Panc1 (cell line): ENCODE results near the gene USH2A. TPM values are rescaled to one million over a fixed set of nuclear protein-coding genes. Genes with fewer than 3 reads are reported as not detected.

Source experiments
- ATAC-seq: fragments of 200-7000 bp; cut with Tn5 transposase; 2 replicates; pipeline ENCODE4 v1.9.1; 2020; ENCODE audit warnings: mild to moderate bottlenecking, moderate library complexity
- BruUV-seq: library from RNA; stranded (reverse); fragments of 400-500 nt; replicated peaks from 2 replicates; lab custom pipeline; 2021; lab: Mats Ljungman, UMichigan
- CTCF ChIA-PET: fragments of 300-600 bp; sonication (Branson Sonifier 250); formaldehyde crosslinking; loops from one replicate; lab custom pipeline; 2022; ENCODE audit warnings: antibody characterized with exemption; lab: Charles Lee
- POLR2A ChIA-PET: fragments of 300-600 bp; sonication (Branson Sonifier 250); formaldehyde crosslinking; loops from one replicate; lab custom pipeline; 2022; ENCODE audit warnings: antibody characterized with exemption; lab: Charles Lee
- DNase-seq: peaks from one replicate; pipeline ENCODE4 v3.0.0-alpha.2; 2010; ENCODE audit warnings: low read depth, low spot score
- H3K27ac ChIP-seq: 2 replicates; pipeline ENCODE4 v1.5.1; 2011; ENCODE audit warnings: mild to moderate bottlenecking, low read length, inconsistent platforms
- H3K27me3 ChIP-seq: fragments of 200-500 bp; sonication (Bioruptor generic); 2 replicates; pipeline ENCODE4 v1.6.0; 2014; ENCODE audit warnings: low read length, inconsistent platforms; ENCODE audit not compliant: control insufficient read depth, insufficient read depth
- H3K36me3 ChIP-seq: fragments of 200-500 bp; sonication (Bioruptor generic); 2 replicates; pipeline ENCODE4 v1.5.1; 2014; ENCODE audit warnings: inconsistent platforms, mild to moderate bottlenecking, low read length, moderate library complexity; ENCODE audit not compliant: control insufficient read depth, insufficient read depth
- H3K4me1 ChIP-seq: 2 replicates; pipeline ENCODE4 v1.5.1; 2011; ENCODE audit warnings: inconsistent platforms, mild to moderate bottlenecking, low read length, moderate library complexity; ENCODE audit not compliant: control insufficient read depth, insufficient read depth
- H3K4me3 ChIP-seq, 2 experiments: 2 replicates each; pipeline ENCODE4 v1.5.1; 2011 to 2012; ENCODE audit warnings: low read depth in 2 of 2, low read length in 2 of 2, mild to moderate bottlenecking in 2 of 2, inconsistent platforms in 1 of 2, moderate library complexity in 1 of 2
- H3K9me3 ChIP-seq: fragments of 200-500 bp; sonication (Bioruptor generic); 2 replicates; pipeline ENCODE4 v1.5.1; 2014; ENCODE audit warnings: low read depth, mild to moderate bottlenecking, inconsistent platforms, low read length, moderate library complexity; ENCODE audit not compliant: control insufficient read depth, insufficient read depth
- CTCF ChIP-seq: fragments of 450-650 bp; IDR thresholded peaks from 2 replicates; pipeline ENCODE4 v1.5.1; 2017; ENCODE audit warnings: mild to moderate bottlenecking
- POLR2AphosphoS5 ChIP-seq: IDR thresholded peaks from 2 replicates; pipeline ENCODE4 v1.6.1; 2012; ENCODE audit warnings: mild to moderate bottlenecking, low read depth, low read length, moderate library complexity
- SIN3A ChIP-seq: IDR thresholded peaks from 2 replicates; pipeline ENCODE4 v1.6.1; 2012; ENCODE audit warnings: low read depth, mild to moderate bottlenecking, low read length, moderate library complexity, borderline replicate concordance; ENCODE audit not compliant: insufficient read depth
- TCF7L2 ChIP-seq: IDR thresholded peaks from 2 replicates; pipeline ENCODE4 v1.6.1; 2011; ENCODE audit warnings: mild to moderate bottlenecking, low read depth, low read length, inconsistent platforms
- in situ Hi-C: cut with HindIII; loops from 2 replicates; pipeline ENCODE4 v1.10.0; 2016; ENCODE audit warnings: low sequenced_read_pairs, low pct_unique_long_range_greater_than_20kb
- intact Hi-C: fragments of 100-400 bp; cut with micrococcal nuclease; formaldehyde crosslinking; loops from one replicate; pipeline ENCODE4 v1.10.0; 2022; ENCODE audit not compliant: unreplicated experiment
- total RNA-seq: library from RNA; stranded (reverse); gene quantifications from one replicate; pipeline ENCODE4 v1.2.1, GENCODE V29; 2021; ENCODE audit not compliant: unreplicated experiment
- TF ChIP-seq, protein P1 (sequence below), 2 experiments: IDR thresholded peaks; 2 replicates each; pipeline ENCODE4 v1.6.1; 2011 to 2012; ENCODE audit warnings: low read depth in 2 of 2, control low read depth in 1 of 2, low read length in 1 of 2, mild to moderate bottlenecking in 1 of 2, moderate library complexity in 1 of 2; ENCODE audit not compliant: insufficient read depth in 1 of 2

USH2A gene
- total RNA-seq, 1 experiment from 2014 or later = not detected

DNA sequence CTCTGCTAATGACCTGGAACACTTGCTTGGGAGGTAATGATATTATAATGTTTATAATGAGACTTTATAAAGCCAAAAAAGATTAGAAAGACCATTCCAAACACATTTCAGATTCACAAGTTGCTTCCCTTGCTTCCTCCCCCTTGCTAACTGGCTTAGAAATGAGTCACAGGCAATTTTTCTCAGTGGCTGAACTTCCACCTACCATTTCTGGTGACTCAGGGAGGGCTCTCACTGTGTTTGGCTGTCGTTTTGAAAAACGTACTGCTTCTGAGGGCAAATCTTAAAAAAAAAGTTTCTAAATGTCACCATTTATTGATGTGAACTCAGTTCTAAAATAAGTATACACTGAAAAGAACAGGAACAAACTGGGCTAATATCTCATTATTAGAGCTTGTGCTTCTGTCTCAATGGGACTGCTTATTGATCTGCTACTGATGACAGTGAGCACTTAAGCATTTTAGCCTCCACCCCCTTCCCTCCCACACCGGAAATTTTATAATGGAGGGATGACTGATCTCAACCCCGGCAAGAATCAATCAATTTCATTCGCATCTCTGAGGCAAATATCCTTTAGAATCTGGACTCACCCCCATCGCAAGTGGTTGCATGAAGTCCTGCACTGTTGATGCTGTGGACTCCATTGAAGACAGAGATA lies 577.9 kb downstream of the USH2A start:
- no peak overlapping the region for H3K4me3 ChIP-seq
- no peaks in the 10 kb centered on the region; the same call in 1 of the 2 replicates for H3K36me3 ChIP-seq
- ChIA-PET CTCF (no interaction called here), POLR2A (no interaction called here)
- no peak overlapping the region for H3K27ac ChIP-seq
- no peaks in the 10 kb centered on the region for H3K9me3 ChIP-seq
- H3K27me3 ChIP-seq = no peaks in the 10 kb centered on the region
- H3K4me1 ChIP-seq = no peaks in the 10 kb centered on the region
- ATAC-seq (no peak), DNase-seq (no peak)
- intact Hi-C loops = no loop called here
- in situ Hi-C loops = no loop called here
- TF ChIP-seq, protein P1, sequence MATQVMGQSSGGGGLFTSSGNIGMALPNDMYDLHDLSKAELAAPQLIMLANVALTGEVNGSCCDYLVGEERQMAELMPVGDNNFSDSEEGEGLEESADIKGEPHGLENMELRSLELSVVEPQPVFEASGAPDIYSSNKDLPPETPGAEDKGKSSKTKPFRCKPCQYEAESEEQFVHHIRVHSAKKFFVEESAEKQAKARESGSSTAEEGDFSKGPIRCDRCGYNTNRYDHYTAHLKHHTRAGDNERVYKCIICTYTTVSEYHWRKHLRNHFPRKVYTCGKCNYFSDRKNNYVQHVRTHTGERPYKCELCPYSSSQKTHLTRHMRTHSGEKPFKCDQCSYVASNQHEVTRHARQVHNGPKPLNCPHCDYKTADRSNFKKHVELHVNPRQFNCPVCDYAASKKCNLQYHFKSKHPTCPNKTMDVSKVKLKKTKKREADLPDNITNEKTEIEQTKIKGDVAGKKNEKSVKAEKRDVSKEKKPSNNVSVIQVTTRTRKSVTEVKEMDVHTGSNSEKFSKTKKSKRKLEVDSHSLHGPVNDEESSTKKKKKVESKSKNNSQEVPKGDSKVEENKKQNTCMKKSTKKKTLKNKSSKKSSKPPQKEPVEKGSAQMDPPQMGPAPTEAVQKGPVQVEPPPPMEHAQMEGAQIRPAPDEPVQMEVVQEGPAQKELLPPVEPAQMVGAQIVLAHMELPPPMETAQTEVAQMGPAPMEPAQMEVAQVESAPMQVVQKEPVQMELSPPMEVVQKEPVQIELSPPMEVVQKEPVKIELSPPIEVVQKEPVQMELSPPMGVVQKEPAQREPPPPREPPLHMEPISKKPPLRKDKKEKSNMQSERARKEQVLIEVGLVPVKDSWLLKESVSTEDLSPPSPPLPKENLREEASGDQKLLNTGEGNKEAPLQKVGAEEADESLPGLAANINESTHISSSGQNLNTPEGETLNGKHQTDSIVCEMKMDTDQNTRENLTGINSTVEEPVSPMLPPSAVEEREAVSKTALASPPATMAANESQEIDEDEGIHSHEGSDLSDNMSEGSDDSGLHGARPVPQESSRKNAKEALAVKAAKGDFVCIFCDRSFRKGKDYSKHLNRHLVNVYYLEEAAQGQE (IDR thresholded peaks at IDR 0.05; ENCODE audit: insufficient read depth in 1 of 2, low read depth in 2 of 2, low read length in 1 of 2) = no peak
- no peak for TF ChIP-seq CTCF
- TF ChIP-seq TCF7L2 = no peak
- TF ChIP-seq SIN3A = no peak
- no peak for TF ChIP-seq POLR2AphosphoS5
- no TSS peak for BruUV-seq

GRCh38 chr1:215844777-215845176 lies 578.5 kb downstream of the USH2A start:
- ATAC-seq = no peak
- H3K4me3 ChIP-seq = no peak overlapping the region
- H3K27ac ChIP-seq = no peak overlapping the region

More at GRCh38 chr1:215844777-215845176, 578.5 kb downstream of the USH2A start:
- H3K27me3 ChIP-seq = no peaks in the 10 kb centered on the region
- no peaks in the 10 kb centered on the region for H3K9me3 ChIP-seq
- in situ Hi-C loops = no loop called here
- CTCF ChIA-PET = no interaction called here
- H3K4me1 ChIP-seq = no peaks in the 10 kb centered on the region
- intact Hi-C loops = no loop called here
- no peaks in the 10 kb centered on the region; the same call in 1 of the 2 replicates for H3K36me3 ChIP-seq
- DNase-seq = no peak
- TF ChIP-seq SIN3A (no peak), CTCF (no peak), POLR2AphosphoS5 (no peak), TCF7L2 (no peak)
- TF ChIP-seq, protein P1 (IDR thresholded peaks at IDR 0.05; ENCODE audit: insufficient read depth in 1 of 2, low read depth in 2 of 2, low read length in 1 of 2) = no peak
- POLR2A ChIA-PET = interaction anchor here (0.6 kb wide), 1 partner anchor 276 kb away, joined by 3 read pairs; no protein-coding TSS in a partner anchor
- BruUV-seq = no TSS peak
